Large intestine (tissue), 3 donors: ENCODE results near the gene KIAA0232. TPM values are rescaled to one million over a fixed set of nuclear protein-coding genes. Genes with fewer than 3 reads are reported as not detected.
A peak's percentile ranks its signal among the peaks of the same experiment; 100 is the strongest.
"Not testable (repeated sequence)": the region's sequence is repeated elsewhere in the genome, so short reads cannot be mapped to it uniquely, and the experiment has no call there.

ENCODE experiments used
- DNase-seq, 2 donors: peaks; one replicate each; pipeline versions ENCODE4 v3.0.0 to v3.0.0-alpha.2; 2013
- H3K27ac ChIP-seq: one replicate; pipeline ENCODE4 v1.5.1; 2013; ENCODE audit warnings: low read length
- H3K27me3 ChIP-seq: 2 replicates; pipeline ENCODE4 v1.6.1; 2013; ENCODE audit warnings: low read length; ENCODE audit not compliant: control insufficient read depth, insufficient read depth
- H3K36me3 ChIP-seq: 2 replicates; pipeline ENCODE4 v1.6.1; 2013; ENCODE audit warnings: low read length; ENCODE audit not compliant: control insufficient read depth, insufficient read depth
- H3K4me1 ChIP-seq: one replicate; pipeline ENCODE4 v1.6.1; 2013; ENCODE audit warnings: low read length; ENCODE audit not compliant: control insufficient read depth, insufficient read depth
- H3K4me3 ChIP-seq: one replicate; pipeline ENCODE4 v1.5.1; 2013; ENCODE audit warnings: low read length
- H3K9me3 ChIP-seq: one replicate; pipeline ENCODE4 v1.6.1; 2013; ENCODE audit warnings: mild to moderate bottlenecking, low read depth, low read length, moderate library complexity; ENCODE audit not compliant: control insufficient read depth
- WGBS: methylation state at CpG from one replicate; pipeline ENCODE4 v1.1.5; 2013; ENCODE audit warnings: low lambda C conversion rate; ENCODE audit not compliant: insufficient coverage; 5-methylcytosine and 5-hydroxymethylcytosine counted together
- polyA plus RNA-seq: library from polyadenylated mRNA; unstranded; fragments of 120-200 nt; gene quantifications from one replicate; pipeline ENCODE4 v1.2.1, GENCODE V29; 2013

KIAA0232 gene
- polyA plus RNA-seq, 1 donor = 23.5 TPM

DNA sequence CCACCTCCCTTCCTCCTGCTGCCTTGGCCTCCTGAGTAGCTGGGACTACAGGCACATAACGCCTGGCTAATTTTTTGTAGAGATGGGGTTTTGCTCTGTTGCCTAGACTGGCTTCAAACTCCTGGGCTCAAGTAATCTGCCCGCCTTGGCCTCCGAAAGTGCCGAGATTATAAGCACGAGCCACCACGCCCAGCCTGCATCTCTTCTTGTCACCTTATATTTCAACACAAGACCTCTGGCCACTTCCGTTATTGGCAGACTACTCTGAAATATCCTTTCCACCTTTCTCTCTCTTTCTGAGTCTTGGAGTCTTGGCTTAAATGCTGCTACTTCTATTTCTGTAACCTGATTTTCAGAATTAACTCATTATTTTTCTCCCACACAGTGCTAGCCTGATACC lies 5.6 kb downstream of the KIAA0232 start:
- no peaks in the 10 kb centered on the region for H3K27me3 ChIP-seq

DNA sequence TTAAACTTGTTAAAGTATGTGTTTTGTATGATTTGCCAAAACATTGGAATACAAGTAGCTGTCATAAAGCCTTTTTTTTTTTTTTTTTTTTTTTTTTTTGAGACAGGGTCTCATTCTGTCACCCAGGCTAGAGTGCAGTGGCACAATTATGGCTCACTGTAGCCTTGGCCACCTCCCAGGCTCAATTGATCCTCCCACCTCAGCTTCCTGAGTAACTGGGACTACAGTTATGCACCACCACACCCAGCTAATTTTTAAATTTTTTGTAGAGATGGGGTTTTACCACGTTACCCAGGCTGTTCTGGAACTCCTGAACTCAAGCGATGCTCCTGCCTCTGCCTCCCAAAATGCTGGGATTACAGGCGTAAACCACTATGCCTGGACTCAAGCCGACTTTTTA lies 8.7 kb downstream of the KIAA0232 start:
- H3K9me3 ChIP-seq, H3K27me3 ChIP-seq, H3K4me1 ChIP-seq, H3K27ac ChIP-seq, H3K4me3 ChIP-seq, DNase-seq: not testable (repeated sequence)
- H3K36me3 ChIP-seq = peaks cover 16% of the 10 kb centered on the region
- no CpG with 5 or more reads among the region's 4 CpGs for WGBS

More for the DNA sequence above, 5.6 kb downstream of the KIAA0232 start:
- DNase-seq = peak in 1 of 2 donors; percentile 56
- Histone ChIP-seq H3K27ac (no peak overlapping the region), H3K4me3 (no peak overlapping the region), H3K4me1 (peaks cover 5% of the 10 kb centered on the region), H3K9me3 (no peaks in the 10 kb centered on the region), H3K36me3 (peaks cover 7% of the 10 kb centered on the region)
- WGBS = no CpG with 5 or more reads among the region's 7 CpGs

DNA sequence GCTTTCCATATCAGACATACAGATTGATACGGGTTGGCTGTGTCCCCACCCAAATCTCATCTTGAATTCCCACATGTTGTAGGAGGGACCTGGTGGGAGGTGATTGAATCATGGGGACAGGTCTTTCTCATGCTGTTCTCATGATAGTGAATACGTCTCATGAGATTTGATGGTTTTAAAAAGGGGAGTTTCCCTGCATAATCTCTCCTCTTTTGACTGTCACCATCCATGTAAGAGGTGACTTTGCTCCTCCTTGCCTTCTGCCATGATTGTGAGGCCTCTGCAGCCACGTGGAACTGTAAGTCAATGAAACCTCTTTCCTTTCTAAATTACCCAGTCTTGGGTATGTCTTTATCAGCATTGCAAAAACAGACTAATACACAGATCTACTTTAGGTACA lies 9.3 kb downstream of the KIAA0232 start:
- H3K27ac ChIP-seq, DNase-seq, H3K27me3 ChIP-seq, H3K4me3 ChIP-seq, H3K9me3 ChIP-seq, H3K4me1 ChIP-seq: not testable (repeated sequence)
- H3K36me3 ChIP-seq = peaks cover 14% of the 10 kb centered on the region
- WGBS = no CpG with 5 or more reads among the region's 3 CpGs

DNA sequence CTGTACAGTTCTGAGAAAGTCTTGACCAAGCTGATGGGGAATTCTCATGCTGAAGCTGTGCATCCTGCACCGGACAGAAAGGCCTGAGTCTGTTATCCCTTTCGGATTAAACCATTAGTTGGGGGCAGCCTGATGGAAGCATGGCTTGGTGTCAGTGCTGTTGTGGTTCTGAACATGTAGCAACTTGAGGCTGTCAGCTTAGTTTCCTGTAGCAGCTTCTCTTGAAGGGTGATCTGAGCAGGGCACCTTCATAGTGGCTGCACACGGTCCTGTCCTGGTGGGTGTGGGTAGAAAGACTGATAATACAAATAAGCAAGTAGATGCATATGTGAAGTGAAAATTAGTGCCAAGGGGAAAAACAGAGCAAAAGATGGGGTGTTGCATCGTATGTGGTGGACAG lies 11.7 kb downstream of the KIAA0232 start:
- Histone ChIP-seq H3K9me3 (no peaks in the 10 kb centered on the region), H3K4me1 (no peaks in the 10 kb centered on the region)

DNA sequence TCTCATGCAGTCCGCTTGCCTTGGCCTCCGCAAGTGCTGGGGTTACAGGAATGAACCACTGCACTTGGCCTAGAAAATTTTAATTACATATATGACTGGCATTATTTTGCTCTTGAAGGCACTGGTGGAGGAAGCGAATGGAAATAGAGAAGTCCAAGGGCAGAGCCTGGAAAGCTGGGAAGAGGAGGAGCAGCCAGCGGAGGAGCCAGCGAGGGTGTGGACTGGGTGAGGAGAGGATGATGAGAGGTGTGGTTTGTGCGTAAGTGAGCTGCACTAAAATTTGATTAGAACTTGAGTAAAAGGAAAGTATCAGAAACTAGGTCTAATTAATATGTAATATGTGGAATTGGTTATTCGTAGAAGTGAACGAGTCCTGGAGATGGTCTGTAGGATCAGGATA lies 13.3 kb downstream of the KIAA0232 start:
- WGBS = 94% methylated on average over 4 of the region's 8 CpGs
- Histone ChIP-seq H3K9me3 (no peaks in the 10 kb centered on the region), H3K4me3 (no peak overlapping the region), H3K27me3 (no peaks in the 10 kb centered on the region), H3K4me1 (no peaks in the 10 kb centered on the region), H3K27ac (no peak overlapping the region), H3K36me3 (peaks cover 23% of the 10 kb centered on the region)
- no peak for DNase-seq

More for the DNA sequence above, 11.7 kb downstream of the KIAA0232 start:
- Histone ChIP-seq H3K27ac (no peak overlapping the region), H3K36me3 (peaks cover 25% of the 10 kb centered on the region), H3K27me3 (no peaks in the 10 kb centered on the region), H3K4me3 (no peak overlapping the region)
- WGBS = 80% methylated on average over 2 of the region's 4 CpGs
- DNase-seq = no peak

DNA sequence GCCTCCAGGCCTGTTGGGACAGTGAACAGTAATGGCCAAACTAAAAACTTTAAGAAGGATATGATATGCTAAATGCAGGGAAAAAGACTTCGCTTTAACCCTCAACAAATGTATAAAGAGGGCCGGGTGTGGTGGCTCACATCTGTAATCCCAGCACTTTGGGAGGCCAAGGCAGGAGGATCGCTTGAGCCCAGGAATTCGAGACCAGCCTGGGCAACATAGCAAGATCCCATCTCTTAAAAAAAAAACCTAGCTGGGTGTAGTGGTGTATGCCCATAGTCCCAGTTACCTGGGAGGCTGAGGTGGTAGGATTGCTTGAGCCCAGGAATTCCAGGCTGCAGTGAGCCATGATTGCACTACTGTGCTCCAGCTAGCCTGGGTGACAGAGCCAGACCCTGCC lies 14.8 kb downstream of the KIAA0232 start:
- no CpG with 5 or more reads among the region's 4 CpGs for WGBS
- not testable (repeated sequence) for H3K9me3 ChIP-seq, H3K27ac ChIP-seq, DNase-seq, H3K4me3 ChIP-seq, H3K4me1 ChIP-seq, H3K27me3 ChIP-seq
- H3K36me3 ChIP-seq = peaks cover 27% of the 10 kb centered on the region

DNA sequence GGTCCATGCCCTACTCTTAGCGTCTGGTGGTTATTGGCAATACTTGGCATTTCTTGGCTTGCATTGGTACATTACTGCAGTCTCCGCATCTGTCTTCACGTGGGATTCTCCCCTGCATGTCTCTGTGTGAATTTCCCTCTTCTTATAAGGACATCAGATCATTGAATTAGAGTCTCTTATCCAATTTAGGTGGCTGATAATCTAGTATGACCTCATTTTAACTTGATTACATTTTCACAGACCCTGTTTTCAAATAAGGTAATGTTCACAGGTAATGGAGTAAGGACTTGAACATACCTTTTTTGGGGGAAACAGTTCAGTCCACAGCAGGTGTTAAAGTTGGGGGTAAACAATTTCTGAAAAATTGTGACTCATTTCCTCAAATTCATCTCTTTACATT lies 16.6 kb downstream of the KIAA0232 start:
- H3K36me3 ChIP-seq = peaks cover 24% of the 10 kb centered on the region
- no peak overlapping the region for H3K27ac ChIP-seq
- H3K9me3 ChIP-seq = no peaks in the 10 kb centered on the region
- H3K4me3 ChIP-seq = no peak overlapping the region
- no CpG with 5 or more reads among the region's 3 CpGs for WGBS
- no peak for DNase-seq
- H3K27me3 ChIP-seq = no peaks in the 10 kb centered on the region
- H3K4me1 ChIP-seq = peaks cover 2% of the 10 kb centered on the region

DNA sequence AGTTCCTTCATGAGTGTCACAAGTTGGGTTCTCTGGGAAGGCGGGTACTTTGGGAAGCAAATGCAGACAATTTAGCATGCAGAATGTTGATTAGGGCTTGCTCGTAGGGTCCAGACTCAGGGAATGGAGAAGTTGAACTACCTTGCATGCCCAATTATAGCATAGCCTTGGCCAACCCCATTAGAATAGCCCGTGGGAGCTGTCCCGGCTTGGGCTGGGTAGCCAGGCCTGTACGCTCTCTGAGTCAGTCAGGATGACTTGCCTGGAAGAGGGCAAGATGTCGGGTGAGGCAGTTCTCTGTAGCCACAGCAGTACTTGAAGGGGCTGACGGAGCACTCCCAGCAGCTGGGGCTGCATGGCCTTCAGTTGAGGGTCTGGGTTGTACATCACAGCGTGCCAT lies 19.5 kb downstream of the KIAA0232 start:
- H3K36me3 ChIP-seq = peaks cover 15% of the 10 kb centered on the region
- H3K9me3 ChIP-seq = no peaks in the 10 kb centered on the region
- DNase-seq = no peak
- H3K27me3 ChIP-seq = no peaks in the 10 kb centered on the region
- no peak overlapping the region for H3K4me3 ChIP-seq
- WGBS = no CpG with 5 or more reads among the region's 8 CpGs
- H3K4me1 ChIP-seq = peaks cover 2% of the 10 kb centered on the region
- no peak overlapping the region for H3K27ac ChIP-seq

DNA sequence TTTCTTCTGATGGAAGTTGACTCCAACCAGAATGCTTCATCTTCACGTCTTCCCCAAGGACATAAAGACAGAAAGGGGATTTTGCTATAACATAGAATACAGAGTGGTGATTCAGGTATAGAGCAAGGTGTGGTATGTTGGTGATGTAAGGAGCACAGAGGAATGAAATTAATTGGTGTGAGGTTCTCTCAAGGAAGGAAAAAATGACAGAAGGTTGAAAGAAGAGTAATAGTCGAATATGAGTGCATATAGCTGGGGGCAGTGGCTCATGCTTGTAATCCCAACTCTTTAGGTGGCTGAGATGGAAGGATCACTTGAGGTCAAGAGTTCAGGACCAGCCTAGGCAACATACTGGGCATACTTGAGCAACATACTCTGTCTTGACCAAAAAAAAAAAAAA lies 20.1 kb downstream of the KIAA0232 start:
- Histone ChIP-seq H3K4me1 (peaks cover 2% of the 10 kb centered on the region), H3K9me3 (no peaks in the 10 kb centered on the region), H3K4me3 (no peak overlapping the region), H3K27me3 (no peaks in the 10 kb centered on the region), H3K36me3 (peaks cover 13% of the 10 kb centered on the region), H3K27ac (no peak overlapping the region)
- WGBS = 100% methylated on average over 2 of the region's 2 CpGs
- DNase-seq = no peak

DNA sequence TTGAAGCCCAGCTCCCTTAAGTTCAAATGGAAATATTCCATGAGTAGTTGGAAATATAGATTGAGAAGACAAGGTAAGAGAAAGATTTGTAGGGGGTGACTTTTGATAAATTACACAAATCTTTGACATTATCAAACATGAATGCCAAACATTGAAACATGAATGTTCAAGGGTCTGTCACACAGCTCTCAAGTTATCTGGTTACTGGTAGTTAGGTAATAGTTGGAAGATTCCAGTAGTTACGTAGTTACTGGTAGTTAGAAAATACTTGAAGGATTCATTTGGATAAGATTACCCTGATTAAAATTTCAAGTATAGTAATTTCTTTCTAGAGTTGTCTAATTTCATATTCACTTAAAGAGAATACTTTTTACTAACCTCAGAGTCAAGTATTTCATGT lies 20.7 kb downstream of the KIAA0232 start:
- peaks cover 2% of the 10 kb centered on the region for H3K4me1 ChIP-seq
- H3K4me3 ChIP-seq = no peak overlapping the region
- no peaks in the 10 kb centered on the region for H3K27me3 ChIP-seq
- peaks cover 11% of the 10 kb centered on the region for H3K36me3 ChIP-seq
- H3K9me3 ChIP-seq = no peaks in the 10 kb centered on the region
- no peak overlapping the region for H3K27ac ChIP-seq
- no peak for DNase-seq
- WGBS = no CpG with 5 or more reads among the region's 1 CpG

DNA sequence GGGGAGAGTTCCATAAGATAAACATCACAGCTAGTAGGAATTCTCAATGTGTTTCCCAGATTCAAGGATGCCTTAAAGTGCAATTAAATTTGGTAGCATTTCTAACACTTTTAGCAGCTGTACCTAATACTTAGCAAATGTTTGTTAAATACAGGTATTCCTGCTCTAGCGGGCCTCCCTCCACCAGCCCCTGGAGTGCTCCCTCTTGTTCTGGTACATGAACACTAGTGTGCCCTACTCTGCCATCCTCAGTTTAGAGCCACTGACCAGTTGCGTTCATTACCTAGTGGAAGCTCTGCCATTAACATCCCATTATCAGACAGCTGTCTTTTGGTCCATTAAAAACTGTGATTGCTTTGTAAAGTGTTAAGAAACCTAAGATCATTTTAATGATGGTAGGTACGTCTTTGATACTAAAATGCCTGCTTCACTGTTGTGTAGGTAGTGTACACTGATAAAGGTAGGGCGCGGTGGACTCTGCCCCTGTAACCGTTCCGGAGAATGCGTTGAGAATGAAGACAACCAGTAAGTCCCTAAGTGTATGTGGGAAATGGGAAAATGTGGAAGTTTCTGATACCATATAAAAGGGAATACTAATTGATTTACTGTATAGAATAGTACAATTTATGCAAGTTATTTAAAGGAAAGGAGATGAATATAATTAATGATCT lies 21.7 kb downstream of the KIAA0232 start:
- H3K27ac ChIP-seq = no peak overlapping the region
- no peak overlapping the region for H3K4me3 ChIP-seq
- peak; percentile 48 to 78 for DNase-seq
- peaks cover 4% of the 10 kb centered on the region for H3K36me3 ChIP-seq
- peaks cover 2% of the 10 kb centered on the region for H3K4me1 ChIP-seq
- 30% methylated on average over 2 of the region's 8 CpGs for WGBS
- H3K27me3 ChIP-seq = no peaks in the 10 kb centered on the region
- no peaks in the 10 kb centered on the region for H3K9me3 ChIP-seq
